Cortex of kidney (tissue), 1 donor: ENCODE data around the gene RAB40C.
"Not testable (repeated sequence)": the region's sequence is repeated elsewhere in the genome, so short reads cannot be mapped to it uniquely, and the experiment has no call there.

ENCODE experiments used
- DNase-seq: peaks from one replicate; lab custom pipeline; 2025; lab: John Stamatoyannopoulos, UW

Gene RAB40C

DNA sequence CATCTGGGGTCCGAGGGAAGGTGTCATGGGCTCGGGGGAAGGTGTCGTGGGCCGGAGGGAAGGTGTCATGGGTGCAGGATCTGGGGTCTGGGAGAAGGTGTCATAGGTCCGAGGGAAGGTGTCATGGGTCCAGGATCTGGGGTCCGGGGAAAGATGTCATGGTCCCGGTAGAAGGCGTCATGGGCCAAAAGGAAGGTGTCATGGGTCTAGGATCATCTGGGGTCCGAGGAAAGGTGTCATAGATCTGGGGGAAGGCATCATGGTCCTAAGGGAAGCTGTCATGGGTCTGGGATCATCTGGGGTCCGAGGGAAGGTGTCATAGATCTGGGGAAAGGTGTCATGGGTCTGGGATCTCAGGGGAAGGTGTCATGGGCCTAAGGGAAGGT is 942 bp downstream of the RAB40C start:
- DNase-seq = no peak

- no peak for DNase-seq
These were observed 1.4 kb downstream of the RAB40C start for GRCh38 chr16:591231-591630.

DNA sequence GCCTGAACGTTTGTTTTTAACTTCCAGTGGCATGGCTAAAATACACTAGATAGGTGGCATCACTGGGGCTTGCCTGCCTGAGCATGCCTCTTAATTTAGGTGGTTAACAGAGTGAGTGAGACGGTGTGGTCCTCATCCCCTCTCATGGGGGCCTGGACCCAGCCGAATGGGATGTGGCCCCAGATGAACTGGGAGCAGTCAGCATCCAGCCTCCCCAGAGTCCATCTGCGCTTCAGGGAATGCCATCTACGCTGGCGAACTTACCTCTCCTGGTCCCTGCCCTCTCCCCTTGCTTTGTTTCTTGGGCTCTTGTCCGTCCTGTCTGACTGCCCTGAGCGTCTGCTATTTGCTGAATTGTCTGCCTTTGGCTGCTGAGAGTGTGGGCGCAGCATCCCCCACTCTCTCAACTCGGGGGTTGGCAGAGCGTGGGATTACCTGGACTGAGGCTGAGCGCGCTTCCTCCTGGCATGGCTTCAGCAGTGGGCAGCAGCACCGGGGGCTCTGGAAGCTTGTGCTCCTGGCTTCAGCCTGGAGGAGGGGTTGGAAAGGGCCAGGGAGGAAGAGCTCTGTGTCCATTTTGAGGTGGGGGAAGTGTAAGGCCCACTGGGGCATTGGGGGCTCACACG is 2.1 kb downstream of the RAB40C start:
- no peak for DNase-seq

DNA sequence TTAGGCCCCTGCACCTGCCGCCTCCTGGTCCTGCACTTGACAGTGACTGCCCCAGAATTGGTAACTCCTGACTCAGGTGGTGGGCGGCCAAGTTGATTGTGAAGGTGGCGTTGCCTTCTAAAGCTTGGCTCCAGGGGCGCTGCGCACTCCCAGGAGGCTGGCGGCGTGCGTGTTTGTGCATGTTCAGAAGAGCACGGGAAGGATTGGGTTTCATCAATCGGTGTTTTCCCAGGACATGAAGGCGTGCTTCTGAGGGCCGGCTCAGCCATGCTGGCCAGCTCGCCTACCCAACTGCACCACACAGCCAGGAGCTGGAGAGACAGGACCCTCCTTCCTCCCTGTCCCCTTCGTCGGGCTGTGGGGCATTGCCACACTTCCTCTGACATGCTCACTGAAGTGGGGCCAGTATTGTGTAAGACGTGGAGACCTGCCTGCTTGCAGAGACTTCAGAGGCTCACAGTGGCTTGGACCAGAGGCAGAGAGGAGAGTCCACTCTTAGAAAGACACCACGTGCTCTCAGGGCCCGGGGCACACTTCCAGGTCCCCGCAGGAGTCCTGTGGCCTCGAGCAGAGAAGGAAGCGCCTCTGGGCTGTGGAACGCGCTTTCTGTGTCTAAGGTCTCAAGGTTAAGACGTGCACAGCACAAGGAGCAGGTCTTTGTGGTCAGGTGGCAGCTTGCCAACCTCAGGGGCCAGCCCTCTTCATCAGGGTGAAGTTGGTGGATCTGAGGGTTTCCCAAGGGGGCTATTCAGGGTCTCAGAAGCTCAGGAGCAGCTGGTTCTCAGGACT is 2.8 kb downstream of the RAB40C start:
- DNase-seq = no peak

- DNase-seq = no peak
These were observed 3.5 kb downstream of the RAB40C start for GRCh38 chr16:593406-593805.

DNA sequence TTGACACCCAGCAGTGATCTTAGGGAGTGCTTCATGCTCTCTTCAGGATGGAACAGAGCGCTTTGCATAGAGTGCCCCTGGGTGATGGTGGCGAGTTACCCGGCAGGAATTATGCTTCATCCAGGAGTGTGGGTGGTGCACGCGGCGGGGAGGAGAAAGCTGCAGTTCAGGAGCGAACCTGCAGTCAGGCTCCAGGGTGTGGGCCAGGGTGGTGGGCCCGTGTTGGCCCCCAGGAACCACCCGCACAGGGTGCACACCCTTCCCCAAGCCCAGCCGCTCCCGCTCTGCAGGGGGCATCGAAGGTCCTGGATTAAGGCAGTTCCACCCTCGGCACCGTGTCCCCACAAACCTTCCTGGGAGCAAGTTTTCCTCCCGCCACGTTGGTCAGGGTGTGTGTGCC is 3.9 kb downstream of the RAB40C start:
- no peak for DNase-seq

GRCh38 chr16:595094-595528 is 5.2 kb downstream of the RAB40C start:
- no peak for DNase-seq

GRCh38 chr16:595942-596735 is 6.3 kb downstream of the RAB40C start:
- DNase-seq = no peak

DNA sequence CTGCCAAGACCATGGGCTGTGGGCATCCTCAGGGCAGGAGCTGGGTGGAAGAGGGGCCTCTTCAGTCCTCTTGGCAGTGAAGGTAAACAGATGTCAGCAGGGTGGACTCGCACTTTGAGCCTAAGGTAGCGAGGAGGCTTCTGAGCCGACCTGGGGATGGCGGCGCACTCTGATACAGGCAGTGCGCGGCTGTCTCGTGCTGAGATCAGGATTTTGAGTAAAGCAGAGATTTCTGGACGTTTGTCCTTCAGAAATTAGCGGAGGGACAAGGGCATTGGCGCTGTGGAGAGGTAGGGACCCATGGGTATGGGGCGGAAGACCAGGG is 6.8 kb downstream of the RAB40C start:
- no peak for DNase-seq

DNA sequence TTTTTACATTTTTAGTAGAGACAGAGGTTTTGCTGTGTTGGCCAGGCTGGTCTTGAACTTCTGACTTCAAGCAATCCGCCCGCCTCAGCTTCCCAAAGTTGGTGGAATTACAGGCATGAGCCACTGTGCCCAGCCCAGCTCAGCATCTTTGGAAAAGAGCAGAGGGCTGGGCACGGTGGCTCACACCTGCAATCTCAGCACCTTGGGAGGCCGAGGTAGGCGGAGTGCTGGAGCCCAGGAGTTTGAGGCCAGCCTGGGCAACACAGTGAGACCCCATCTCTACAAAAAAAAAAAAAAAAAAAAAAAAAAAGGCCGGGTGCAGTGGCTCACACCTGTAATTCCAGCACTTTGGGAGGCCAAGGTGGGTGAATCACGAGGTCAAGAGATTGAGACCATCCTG is 7.8 kb downstream of the RAB40C start:
- DNase-seq = not testable (repeated sequence)

DNA sequence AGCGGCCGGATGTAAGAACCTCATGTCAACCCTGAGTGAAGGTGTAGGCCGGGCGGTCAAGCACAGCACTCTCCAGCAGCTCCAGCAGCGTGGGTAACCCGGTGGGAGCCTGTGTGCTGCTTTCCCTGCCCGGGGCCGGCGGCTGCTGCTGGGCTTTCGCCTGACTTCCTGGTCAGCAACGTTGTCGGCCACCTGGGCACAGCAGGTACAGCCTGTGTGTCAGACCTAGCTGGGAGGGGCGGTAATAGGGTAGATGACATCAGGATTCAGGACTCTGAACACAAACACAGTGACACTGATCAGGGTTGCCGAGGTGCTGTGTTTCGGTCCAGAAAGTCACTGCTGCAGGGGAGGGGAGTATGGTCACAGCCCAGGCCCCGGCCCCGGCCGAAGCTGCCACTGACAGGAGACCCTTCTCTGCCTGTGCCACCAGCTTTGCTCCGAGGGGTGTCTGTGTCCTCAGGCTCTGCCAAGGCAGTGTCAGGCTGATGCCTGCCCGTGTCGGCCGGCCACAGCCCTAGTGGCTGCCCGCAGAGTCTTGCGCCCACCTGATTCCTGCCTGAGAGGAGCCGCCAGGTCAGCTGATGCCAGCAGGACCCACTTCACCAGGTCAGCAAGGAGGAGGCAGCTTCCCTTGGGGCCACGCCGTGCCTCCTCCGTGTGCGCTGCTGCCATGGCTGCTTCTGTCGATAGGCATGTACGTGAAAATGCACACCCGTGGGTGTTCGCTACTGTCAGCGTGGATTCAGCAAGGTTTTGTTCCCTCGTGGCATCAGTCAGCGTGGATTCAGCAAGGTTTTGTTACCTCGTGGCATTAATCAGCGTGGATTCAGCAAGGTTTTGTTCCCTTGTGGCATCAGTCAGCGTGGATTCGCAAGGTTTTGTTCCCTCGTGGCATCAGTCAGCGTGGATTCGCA is 9.2 kb downstream of the RAB40C start:
- no peak for DNase-seq

DNA sequence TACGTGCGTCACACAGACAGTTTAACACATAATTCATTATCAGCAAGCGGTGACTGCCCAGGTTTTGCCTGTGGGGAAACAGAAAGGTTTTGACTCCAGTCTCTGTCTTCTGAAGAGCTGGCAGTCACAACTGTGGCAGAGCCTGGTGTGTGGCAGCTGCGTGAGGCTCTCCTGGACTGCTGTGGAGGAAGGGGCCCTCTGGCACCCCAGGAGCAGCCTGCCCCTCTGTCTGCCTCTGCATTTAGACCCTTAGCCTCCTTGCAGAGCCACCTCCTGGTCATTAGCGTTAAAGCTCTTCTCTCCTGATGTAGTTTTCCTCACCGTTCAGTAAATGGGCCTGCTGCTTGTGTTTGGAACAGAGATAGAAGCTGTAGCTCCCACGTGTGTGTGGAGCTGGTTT is 10.9 kb downstream of the RAB40C start:
- DNase-seq = no peak

DNA sequence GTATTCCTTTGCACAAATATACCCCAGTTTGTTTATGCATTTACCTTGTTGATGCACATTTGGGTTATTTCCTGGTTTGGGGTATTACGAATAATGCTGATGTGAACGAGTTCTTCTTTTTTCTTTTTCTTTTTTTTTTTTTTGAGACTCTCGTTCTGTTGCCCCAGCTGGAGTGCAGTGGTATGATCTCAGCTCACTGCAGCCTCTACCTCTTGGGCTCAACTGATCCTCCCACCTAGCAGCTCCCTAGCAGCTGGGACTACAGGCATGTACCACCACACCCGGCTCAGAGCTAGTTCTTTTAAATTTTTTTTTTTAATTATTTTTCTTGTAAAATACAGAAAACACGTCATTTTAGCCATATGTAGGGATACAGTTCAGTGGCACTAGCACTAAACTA is 14.1 kb downstream of the RAB40C start:
- DNase-seq = no peak

DNA sequence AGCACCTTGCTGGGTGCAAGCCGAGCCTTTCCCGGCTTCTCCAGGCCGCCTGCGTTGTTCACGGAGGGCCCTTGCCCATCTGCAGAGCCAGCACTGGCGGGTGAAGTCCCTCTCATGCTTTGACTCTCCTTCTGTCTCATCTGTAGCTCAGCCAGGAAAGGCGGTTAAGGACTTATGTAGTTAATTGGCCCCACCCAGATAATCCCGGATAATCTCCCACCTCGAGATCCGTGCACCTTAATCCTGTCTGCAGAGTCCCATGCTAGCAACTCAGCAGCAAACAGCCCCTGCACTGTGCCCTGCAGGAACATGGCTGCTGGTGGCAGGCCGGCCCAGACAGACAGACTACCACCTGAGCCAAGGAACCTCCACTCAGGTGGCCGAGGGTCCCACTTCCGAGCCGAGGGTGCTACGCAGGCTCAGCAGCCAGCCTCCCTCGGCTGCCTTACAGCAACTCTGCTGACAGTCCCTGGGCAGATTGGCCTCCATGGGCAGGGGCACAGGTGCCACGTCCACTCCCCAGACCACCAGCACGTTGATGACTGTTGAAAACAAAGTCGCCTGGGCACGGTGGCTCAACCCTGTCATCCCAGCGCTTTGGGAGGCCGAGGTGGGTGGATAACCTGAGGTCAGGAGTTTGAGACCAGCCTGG is 16.9 kb downstream of the RAB40C start:
- DNase-seq = no peak

- no peak for DNase-seq
These were observed 18.2 kb downstream of the RAB40C start for GRCh38 chr16:608019-608418.

- no peak for DNase-seq
These were observed 19.4 kb downstream of the RAB40C start for GRCh38 chr16:609316-609715.

GRCh38 chr16:609984-610383 is 20.1 kb downstream of the RAB40C start:
- DNase-seq = no peak

DNA sequence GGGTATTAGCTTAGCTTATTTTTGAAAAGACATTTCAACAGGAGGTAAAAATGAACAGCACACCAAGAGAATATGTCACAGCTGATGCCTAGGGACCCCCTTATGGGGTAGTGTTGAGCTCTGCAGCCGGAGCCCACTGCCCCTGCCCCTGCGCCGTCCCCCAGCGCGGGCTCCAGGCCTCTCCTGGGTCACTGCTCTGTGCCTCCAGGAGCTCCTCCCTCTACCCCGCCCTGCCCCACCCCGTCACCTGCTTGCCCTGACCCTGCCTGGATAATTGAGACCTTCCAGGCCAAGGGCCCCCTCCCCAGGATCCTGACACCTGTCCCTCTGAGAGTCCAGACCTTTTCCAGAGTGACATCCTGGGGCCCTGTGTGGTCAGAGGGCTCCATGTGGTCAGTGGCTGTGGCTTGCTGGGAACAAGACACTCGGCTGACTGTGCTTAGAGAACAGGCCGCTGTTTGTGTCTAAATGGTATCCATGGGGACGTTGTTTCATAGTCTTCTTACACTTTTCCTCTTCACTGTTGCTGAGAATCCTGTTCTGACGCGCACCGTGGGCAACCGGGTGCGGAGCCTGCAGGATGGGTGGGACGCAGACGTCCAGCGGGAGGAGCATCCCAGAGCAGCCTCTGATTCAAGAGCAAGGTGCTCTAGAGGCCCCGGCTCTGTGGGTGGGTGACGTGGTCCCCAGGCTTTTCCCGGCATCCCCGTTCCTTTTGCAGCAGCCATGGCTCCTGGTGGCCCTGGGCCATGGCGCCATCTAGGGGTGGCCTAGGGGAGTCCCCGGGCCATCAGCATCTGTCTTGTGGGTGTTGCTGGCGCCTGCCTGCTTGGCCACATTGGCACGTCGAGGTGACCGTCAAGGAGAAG is 20.9 kb downstream of the RAB40C start:
- DNase-seq = no peak

DNA sequence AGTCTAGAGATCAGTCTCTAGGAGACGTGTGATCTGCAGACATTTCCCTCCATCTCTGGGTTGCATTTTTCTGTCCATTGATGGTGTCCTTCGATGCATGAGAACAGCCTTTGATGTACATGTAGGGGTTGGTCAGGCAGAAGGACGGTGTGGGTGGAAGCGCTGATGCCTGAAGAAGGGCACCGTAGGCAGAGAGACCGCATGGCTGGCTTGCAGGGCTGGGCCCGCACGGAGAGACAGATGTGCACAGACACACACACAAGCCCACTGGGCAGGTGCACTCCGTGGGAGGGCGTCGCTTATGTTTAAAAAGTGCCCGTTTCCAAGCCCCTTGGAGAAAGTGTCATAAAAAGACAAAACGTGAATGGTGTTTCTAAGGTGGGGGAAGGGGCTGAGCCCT is 25.3 kb downstream of the RAB40C start:
- no peak for DNase-seq

DNA sequence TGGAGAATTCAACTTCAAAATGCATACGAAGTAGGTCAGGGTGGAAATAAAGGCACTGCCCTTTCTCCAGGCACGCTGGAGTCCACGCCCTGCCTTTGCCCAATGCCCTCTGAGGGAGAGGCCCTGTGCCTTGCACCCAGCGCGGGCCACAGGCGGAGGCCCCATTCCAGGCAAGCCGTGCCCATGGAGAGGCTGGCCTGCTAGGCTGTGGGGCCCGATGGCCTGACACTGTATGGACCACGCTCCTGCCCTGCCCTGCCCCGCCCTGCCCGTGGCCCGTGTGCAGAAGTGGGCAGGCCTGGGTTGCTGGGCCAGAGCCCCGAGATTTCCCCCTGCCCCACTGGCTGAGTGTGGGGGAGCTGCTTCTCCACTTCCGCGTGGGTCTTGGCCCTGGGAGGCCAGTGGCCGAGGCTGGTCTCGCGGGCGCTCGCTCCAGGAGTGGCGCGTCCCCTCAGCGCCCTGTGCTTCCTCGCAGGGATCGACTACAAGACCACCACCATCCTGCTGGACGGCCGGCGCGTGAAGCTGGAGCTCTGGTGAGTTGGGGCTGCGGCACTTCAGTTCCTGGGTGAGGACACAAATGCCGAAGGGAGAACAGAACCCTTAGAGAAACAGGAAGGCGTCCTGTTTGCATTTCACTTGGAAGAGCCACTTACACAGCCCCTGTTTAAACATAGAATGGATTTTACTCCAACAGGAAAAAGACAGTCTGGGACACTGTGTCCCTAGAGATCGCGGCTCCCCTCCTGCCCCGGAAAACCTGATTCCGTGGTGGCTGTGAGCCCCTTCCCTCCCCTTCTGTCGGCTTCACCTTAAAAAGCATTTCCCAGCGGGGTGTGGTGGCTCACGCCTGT is 27.1 kb downstream of the RAB40C start:
- DNase-seq = no peak
